ENCODE results near the gene TTC21B.

- no peak for TF ChIP-seq POLR2A (IDR thresholded peaks at IDR 0.05)
- no peak for TF ChIP-seq CTCF (IDR thresholded peaks at IDR 0.05)
Measured at GRCh38 chr2:165863810-165864261, 89.7 kb downstream of the TTC21B start.
